ENCODE measurements around the gene HOXD8. TPM values are rescaled to one million over a fixed set of nuclear protein-coding genes. Genes with fewer than 3 reads are reported as not detected.
A peak's percentile ranks its signal among the peaks of the same experiment; 100 is the strongest.

The HOXD8 gene
- total RNA-seq, 1 donor, result 3.3 TPM

- Histone ChIP-seq H3K79me2 (ENCODE audit: insufficient read depth, low read length) (no peaks in the 10 kb centered on the region), H4K20me1 (ENCODE audit: insufficient read depth, low read length) (peaks cover 6% of the 10 kb centered on the region), H3K36me3 (ENCODE audit: insufficient read depth, low read length) (no peaks in the 10 kb centered on the region), H3K4me2 (ENCODE audit: insufficient read depth, low read length) (no peak overlapping the region), H3K4me1 (ENCODE audit: insufficient read depth, low read length) (no peaks in the 10 kb centered on the region), H2AFZ (ENCODE audit: low read length) (no peak overlapping the region), H3K9me3 (ENCODE audit: low read depth, low read length) (no peaks in the 10 kb centered on the region), H3K4me3 (ENCODE audit: insufficient read depth, low read length) (no peak overlapping the region), H3K27me3 (ENCODE audit: insufficient read depth, low read length) (no peaks in the 10 kb centered on the region), H3K27ac (ENCODE audit: low read depth, low read length) (no peak overlapping the region)
- TF ChIP-seq, protein P1, sequence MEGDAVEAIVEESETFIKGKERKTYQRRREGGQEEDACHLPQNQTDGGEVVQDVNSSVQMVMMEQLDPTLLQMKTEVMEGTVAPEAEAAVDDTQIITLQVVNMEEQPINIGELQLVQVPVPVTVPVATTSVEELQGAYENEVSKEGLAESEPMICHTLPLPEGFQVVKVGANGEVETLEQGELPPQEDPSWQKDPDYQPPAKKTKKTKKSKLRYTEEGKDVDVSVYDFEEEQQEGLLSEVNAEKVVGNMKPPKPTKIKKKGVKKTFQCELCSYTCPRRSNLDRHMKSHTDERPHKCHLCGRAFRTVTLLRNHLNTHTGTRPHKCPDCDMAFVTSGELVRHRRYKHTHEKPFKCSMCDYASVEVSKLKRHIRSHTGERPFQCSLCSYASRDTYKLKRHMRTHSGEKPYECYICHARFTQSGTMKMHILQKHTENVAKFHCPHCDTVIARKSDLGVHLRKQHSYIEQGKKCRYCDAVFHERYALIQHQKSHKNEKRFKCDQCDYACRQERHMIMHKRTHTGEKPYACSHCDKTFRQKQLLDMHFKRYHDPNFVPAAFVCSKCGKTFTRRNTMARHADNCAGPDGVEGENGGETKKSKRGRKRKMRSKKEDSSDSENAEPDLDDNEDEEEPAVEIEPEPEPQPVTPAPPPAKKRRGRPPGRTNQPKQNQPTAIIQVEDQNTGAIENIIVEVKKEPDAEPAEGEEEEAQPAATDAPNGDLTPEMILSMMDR (IDR thresholded peaks at IDR 0.05; ENCODE audit: extremely low read depth, low read depth, low read length), result no peak
- DNase-seq (ENCODE audit: insufficient read length, low spot score, missing footprints), result no peak
These were observed 20.0 kb downstream of the HOXD8 start for GRCh38 chr2:176149481-176149938.

GRCh38 chr2:176149939-176150583, 20.6 kb downstream of the HOXD8 start:
- peak; percentile 76 for DNase-seq (ENCODE audit: insufficient read length, low spot score, missing footprints)
- no peaks in the 10 kb centered on the region for H3K27me3 ChIP-seq (ENCODE audit: insufficient read depth, low read length)

DNA sequence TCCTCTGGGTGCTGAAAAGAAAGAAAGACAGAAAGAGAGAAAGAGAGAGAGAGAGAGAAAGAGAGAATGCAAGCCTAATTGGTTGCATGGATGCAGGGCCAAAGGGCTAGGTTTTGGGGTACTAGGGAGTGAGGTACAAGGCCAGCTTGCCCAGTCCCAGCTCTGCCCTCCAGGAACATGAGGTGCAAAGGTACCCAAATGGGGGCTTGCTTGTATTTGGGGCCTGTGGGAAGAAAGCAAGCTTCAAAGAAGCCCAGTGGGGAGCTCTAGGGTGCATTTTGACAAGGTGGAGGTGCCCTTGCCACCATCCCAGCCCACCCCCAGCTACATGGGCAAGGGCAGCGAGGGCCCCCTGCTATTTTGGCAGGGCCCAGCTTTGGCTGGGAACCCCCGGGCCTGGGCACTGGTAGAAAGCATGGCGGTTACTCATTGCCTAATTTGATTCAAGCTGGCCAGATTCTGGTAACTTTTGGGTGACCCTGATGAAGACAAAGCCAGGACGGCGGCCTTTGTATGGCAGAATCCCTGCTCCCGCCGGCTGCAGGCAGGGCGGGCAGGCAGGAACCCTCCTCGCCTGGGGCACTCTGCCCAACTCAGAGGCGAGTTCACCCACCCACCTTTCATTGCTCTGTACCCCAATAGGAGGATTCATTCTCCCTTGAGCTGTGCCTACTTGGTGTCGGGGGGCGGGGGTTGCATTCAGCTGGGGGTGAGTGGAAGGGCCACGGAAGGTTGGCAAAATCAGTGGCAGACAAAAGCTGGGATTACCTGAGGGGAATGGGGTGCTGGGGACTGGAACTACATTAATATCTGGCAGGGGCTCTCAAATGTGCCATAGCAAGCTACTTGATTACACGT, 21.3 kb downstream of the HOXD8 start:
- H3K4me1 ChIP-seq (ENCODE audit: insufficient read depth, low read length), result no peaks in the 10 kb centered on the region
- no peaks in the 10 kb centered on the region for H3K79me2 ChIP-seq (ENCODE audit: insufficient read depth, low read length)
- H3K27ac ChIP-seq (ENCODE audit: low read depth, low read length), result no peak overlapping the region
- H3K27me3 ChIP-seq (ENCODE audit: insufficient read depth, low read length), result no peaks in the 10 kb centered on the region
- no peak overlapping the region for H3K4me3 ChIP-seq (ENCODE audit: insufficient read depth, low read length)
- no peaks in the 10 kb centered on the region for H3K9me3 ChIP-seq (ENCODE audit: low read depth, low read length)
- H2AFZ ChIP-seq (ENCODE audit: low read length), result no peak overlapping the region
- no peak overlapping the region for H3K4me2 ChIP-seq (ENCODE audit: insufficient read depth, low read length)
- DNase-seq (ENCODE audit: insufficient read length, low spot score, missing footprints), result peak; percentile 79
- peaks cover 4% of the 10 kb centered on the region for H4K20me1 ChIP-seq (ENCODE audit: insufficient read depth, low read length)
- TF ChIP-seq, protein P1 (IDR thresholded peaks at IDR 0.05; ENCODE audit: extremely low read depth, low read depth, low read length), result no peak
- no peaks in the 10 kb centered on the region for H3K36me3 ChIP-seq (ENCODE audit: insufficient read depth, low read length)

More at GRCh38 chr2:176149939-176150583, 20.6 kb downstream of the HOXD8 start:
- H3K27ac ChIP-seq (ENCODE audit: low read depth, low read length), result no peak overlapping the region
- H3K4me2 ChIP-seq (ENCODE audit: insufficient read depth, low read length), result no peak overlapping the region
- TF ChIP-seq, protein P1 (IDR thresholded peaks at IDR 0.05; ENCODE audit: extremely low read depth, low read depth, low read length), result no peak
- no peaks in the 10 kb centered on the region for H3K36me3 ChIP-seq (ENCODE audit: insufficient read depth, low read length)
- peaks cover 4% of the 10 kb centered on the region for H4K20me1 ChIP-seq (ENCODE audit: insufficient read depth, low read length)
- no peak overlapping the region for H3K4me3 ChIP-seq (ENCODE audit: insufficient read depth, low read length)
- H3K4me1 ChIP-seq (ENCODE audit: insufficient read depth, low read length), result no peaks in the 10 kb centered on the region
- no peaks in the 10 kb centered on the region for H3K79me2 ChIP-seq (ENCODE audit: insufficient read depth, low read length)
- H2AFZ ChIP-seq (ENCODE audit: low read length), result no peak overlapping the region
- no peaks in the 10 kb centered on the region for H3K9me3 ChIP-seq (ENCODE audit: low read depth, low read length)
